ENCODE results near the gene POU2F1.

GRCh38 chr1:167247754-167248153 is 27.1 kb downstream of the POU2F1 start:
- TF ChIP-seq POLR2AphosphoS5 (IDR thresholded peaks at IDR 0.05; ENCODE audit: insufficient read depth, low read depth, low read length) (no peak), CTCF (IDR thresholded peaks at IDR 0.05; ENCODE audit: extremely low read depth in 1 of 2, insufficient read depth in 1 of 2, low read depth in 1 of 2, low read length in 2 of 2) (no peak)
